Spleen (tissue), 11 donors: ENCODE data around the gene OTOP1. TPM values are rescaled to one million over a fixed set of nuclear protein-coding genes. Genes with fewer than 3 reads are reported as not detected.
"Not testable (repeated sequence)": the region's sequence is repeated elsewhere in the genome, so short reads cannot be mapped to it uniquely, and the experiment has no call there.

Experiments used
- DNase-seq: peaks from one replicate; pipeline ENCODE4 v3.0.0-alpha.2; 2020
- H3K27ac ChIP-seq, 8 donors: fragments of 200-600 bp; sonication (generic) in 7 of 8; 1 replicate in 4 of 8; 2 replicates in 4 of 8; pipeline versions ENCODE4 v1.5.0 to v1.8.0; 2016 to 2021; ENCODE audit warnings: inconsistent platforms in 4 of 8, mild to moderate bottlenecking in 4 of 8, moderate library complexity in 1 of 8
- H3K27me3 ChIP-seq, 7 donors: fragments of 200-600 bp; sonication (generic) in 6 of 7; replicated peaks in 1 of 7; 1 replicate in 4 of 7; 2 replicates in 3 of 7; pipeline versions ENCODE4 v1.5.0 to v1.8.0; 2016 to 2021; ENCODE audit warnings: inconsistent platforms in 3 of 7, mild to moderate bottlenecking in 1 of 7
- H3K36me3 ChIP-seq, 6 donors: fragments of 200-600 bp; sonication (generic) in 5 of 6; 1 replicate in 4 of 6; 2 replicates in 2 of 6; pipeline versions ENCODE4 v1.5.0 to v1.8.0; 2016 to 2021; ENCODE audit warnings: inconsistent platforms in 2 of 6
- H3K4me1 ChIP-seq, 6 donors: fragments of 200-600 bp; sonication (generic) in 5 of 6; 1 replicate in 3 of 6; 2 replicates in 3 of 6; pipeline versions ENCODE4 v1.5.0 to v1.8.0; 2016 to 2021; ENCODE audit warnings: inconsistent platforms in 3 of 6
- H3K4me3 ChIP-seq, 8 donors: fragments of 200-600 bp; sonication (generic) in 7 of 8; 1 replicate in 4 of 8; 2 replicates in 4 of 8; pipeline versions ENCODE4 v1.5.0 to v1.8.0; 2016 to 2021; ENCODE audit warnings: inconsistent platforms in 4 of 8, mild to moderate bottlenecking in 4 of 8, moderate library complexity in 2 of 8
- H3K9me3 ChIP-seq, 8 donors: fragments of 200-600 bp; sonication (generic) in 7 of 8; 1 replicate in 4 of 8; 2 replicates in 4 of 8; pipeline versions ENCODE4 v1.5.0 to v1.8.0; 2016 to 2021; ENCODE audit warnings: inconsistent platforms in 4 of 8
- POLR2A ChIP-seq, 3 donors: fragments of 450-650 bp; IDR thresholded peaks; one replicate each; pipeline ENCODE4 v1.5.1; 2017; ENCODE audit warnings: antibody characterized with exemption in 3 of 3, mild to moderate bottlenecking in 1 of 3
- POLR2AphosphoS5 ChIP-seq, 3 donors: sonication (generic); formaldehyde crosslinking; IDR thresholded peaks; one replicate each; pipeline ENCODE4 v1.5.1; 2017; ENCODE audit warnings: antibody characterized with exemption in 3 of 3
- WGBS, 5 donors: extraction: QIAGEN DNeasy Blood & Tissue Kit in 3 of 5; methylation state at CpG; one replicate each; pipeline versions ENCODE4 v1.1.5 to v1.1.7; 2013 to 2018; 5-methylcytosine and 5-hydroxymethylcytosine counted together
- intact Hi-C: fragments of 100-400 bp; cut with DNase I; formaldehyde crosslinking; loops from one replicate; pipeline ENCODE4 v1.15.0; 2023; ENCODE audit warnings: low total_unique reads
- polyA plus RNA-seq, 3 donors: library from polyadenylated mRNA; stranded (reverse); fragments of 200-250 nt; gene quantifications; one replicate each; pipeline ENCODE4 v1.2.1, GENCODE V29; 2013
- total RNA-seq, 7 donors: library from RNA; depleted of rRNA in 3 of 7; stranded (reverse); fragments of >200 nt in 3 of 7; fragmentation: NEBNext Ultra II Directional in 4 of 7; extraction: Animal tissue kit (Norgen Biotek cat#: 25700) in 4 of 7; gene quantifications; one replicate each; pipeline versions ENCODE4 v1.1.0 to v1.2.1, GENCODE V29; 2016 to 2021
- TF ChIP-seq, protein P1 (sequence below), 11 experiments: fragments of 200-600 bp in 7 of 11; fragments of 450-650 bp in 4 of 11; sonication (generic) in 4 of 11; IDR thresholded peaks in 8 of 11; conservative IDR thresholded peaks in 3 of 11; 1 replicate in 7 of 11; 2 replicates in 4 of 11; pipeline versions ENCODE4 v1.4.0 to v1.8.0; 2016 to 2021; ENCODE audit warnings: antibody characterized with exemption in 11 of 11, inconsistent platforms in 4 of 11, mild to moderate bottlenecking in 1 of 11
- donor health status: healthy with polysubstance abuse.
- donor health status: DM: no; HTN: no; CAD: no; lungs with moderate emphysema.
- donor health status: DM: no; HTN: no; CAD: no.
- donor health status: Bipolar disorder and iron deficiency.
- donor health status: healthy.
- donor health status: DM: no; HTN: no; CAD: no.
- donor health status: DM: yes; HTN: yes; CAD: no.

OTOP1 gene
- total and polyA plus RNA-seq, 10 donors: not detected

DNA sequence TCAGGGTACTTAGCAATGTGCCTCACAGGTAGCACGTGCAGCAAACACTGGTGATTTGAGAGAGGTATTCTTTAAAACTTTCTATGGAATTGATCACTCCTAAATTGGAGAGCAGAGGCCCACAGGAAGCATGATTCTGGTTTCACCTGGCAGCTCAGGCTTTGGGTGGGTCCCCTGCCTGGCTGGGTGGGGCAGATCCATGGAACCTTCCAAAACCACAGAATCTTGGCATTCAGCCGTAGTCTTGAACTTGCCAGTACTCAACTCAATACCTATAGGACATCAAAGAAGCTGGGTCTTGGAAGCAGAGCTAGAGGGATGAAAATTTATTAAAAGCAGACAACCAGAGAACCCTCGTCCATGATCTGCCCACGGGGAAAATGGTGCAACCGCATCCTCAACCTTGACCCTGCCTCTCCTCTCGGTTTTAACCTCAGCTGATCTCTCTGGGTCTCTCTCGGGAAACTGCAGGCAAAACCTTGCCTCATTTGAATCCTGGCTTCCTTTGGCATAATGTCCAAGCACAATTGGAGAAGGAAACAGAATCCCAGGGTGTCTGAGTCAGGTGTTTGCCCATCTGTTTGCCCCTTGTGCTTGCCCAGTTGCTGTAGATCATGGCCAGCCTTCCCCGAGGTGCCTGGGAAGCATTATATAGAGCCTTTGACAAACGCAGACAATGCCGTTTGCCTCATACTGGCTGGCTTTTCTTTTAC, 22.9 kb downstream of the OTOP1 start:
- TF ChIP-seq, protein P1, sequence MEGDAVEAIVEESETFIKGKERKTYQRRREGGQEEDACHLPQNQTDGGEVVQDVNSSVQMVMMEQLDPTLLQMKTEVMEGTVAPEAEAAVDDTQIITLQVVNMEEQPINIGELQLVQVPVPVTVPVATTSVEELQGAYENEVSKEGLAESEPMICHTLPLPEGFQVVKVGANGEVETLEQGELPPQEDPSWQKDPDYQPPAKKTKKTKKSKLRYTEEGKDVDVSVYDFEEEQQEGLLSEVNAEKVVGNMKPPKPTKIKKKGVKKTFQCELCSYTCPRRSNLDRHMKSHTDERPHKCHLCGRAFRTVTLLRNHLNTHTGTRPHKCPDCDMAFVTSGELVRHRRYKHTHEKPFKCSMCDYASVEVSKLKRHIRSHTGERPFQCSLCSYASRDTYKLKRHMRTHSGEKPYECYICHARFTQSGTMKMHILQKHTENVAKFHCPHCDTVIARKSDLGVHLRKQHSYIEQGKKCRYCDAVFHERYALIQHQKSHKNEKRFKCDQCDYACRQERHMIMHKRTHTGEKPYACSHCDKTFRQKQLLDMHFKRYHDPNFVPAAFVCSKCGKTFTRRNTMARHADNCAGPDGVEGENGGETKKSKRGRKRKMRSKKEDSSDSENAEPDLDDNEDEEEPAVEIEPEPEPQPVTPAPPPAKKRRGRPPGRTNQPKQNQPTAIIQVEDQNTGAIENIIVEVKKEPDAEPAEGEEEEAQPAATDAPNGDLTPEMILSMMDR (IDR thresholded peaks at IDR 0.05 in 8 of 11, conservative IDR thresholded peaks at IDR 0.05 in 3 of 11): no peak
- TF ChIP-seq POLR2A (IDR thresholded peaks at IDR 0.05): no peak
- TF ChIP-seq POLR2AphosphoS5 (IDR thresholded peaks at IDR 0.05): no peak
- 79 to 85% (median 83%) methylated on average over 10 of the region's 10 CpGs for WGBS, 5 donors
- Histone ChIP-seq H3K27me3 (peaks cover 0 to 45% (median 0%) of the 10 kb centered on the region in 7 donors), H3K4me3 (no peak overlapping the region), H3K4me1 (no peaks in the 10 kb centered on the region), H3K36me3 (no peaks in the 10 kb centered on the region), H3K27ac (no peak overlapping the region), H3K9me3 (peaks cover 0 to 7% (median 0%) of the 10 kb centered on the region in 8 donors)
- intact Hi-C loops: no loop called here
- DNase-seq: no peak

GRCh38 chr4:4202510-4202909, 24.2 kb downstream of the OTOP1 start:
- intact Hi-C loops: no loop called here
- Histone ChIP-seq H3K36me3 (no peaks in the 10 kb centered on the region), H3K27me3 (peaks cover 0 to 38% (median 0%) of the 10 kb centered on the region in 7 donors), H3K9me3 (peaks cover 0 to 7% (median 0%) of the 10 kb centered on the region in 8 donors), H3K4me3 (no peak overlapping the region), H3K4me1 (no peaks in the 10 kb centered on the region), H3K27ac (no peak overlapping the region)
- WGBS, 5 donors: 71 to 85% (median 78%) methylated on average over 3 to 4 of the region's 4 CpGs
- TF ChIP-seq, protein P1 (IDR thresholded peaks at IDR 0.05 in 8 of 11, conservative IDR thresholded peaks at IDR 0.05 in 3 of 11): no peak
- no peak for TF ChIP-seq POLR2A (IDR thresholded peaks at IDR 0.05)
- no peak for TF ChIP-seq POLR2AphosphoS5 (IDR thresholded peaks at IDR 0.05)
- DNase-seq: no peak

- no peaks in the 10 kb centered on the region for H3K4me1 ChIP-seq
- WGBS, 5 donors: 52 to 71% (median 70%) methylated on average over 4 of the region's 4 CpGs
- H3K36me3 ChIP-seq: no peaks in the 10 kb centered on the region
- peaks cover 0 to 5% (median 0%) of the 10 kb centered on the region in 8 donors for H3K9me3 ChIP-seq
- intact Hi-C loops: no loop called here
- TF ChIP-seq, protein P1 (IDR thresholded peaks at IDR 0.05 in 8 of 11, conservative IDR thresholded peaks at IDR 0.05 in 3 of 11): no peak
- TF ChIP-seq POLR2A (IDR thresholded peaks at IDR 0.05) (no peak), POLR2AphosphoS5 (IDR thresholded peaks at IDR 0.05) (no peak)
- peaks cover 0 to 37% (median 0%) of the 10 kb centered on the region in 7 donors for H3K27me3 ChIP-seq
- H3K4me3 ChIP-seq: no peak overlapping the region
- no peak for DNase-seq
- no peak overlapping the region for H3K27ac ChIP-seq
Observed at GRCh38 chr4:4200624-4201023, 26.1 kb downstream of the OTOP1 start.

- TF ChIP-seq POLR2A (IDR thresholded peaks at IDR 0.05) (no peak), POLR2AphosphoS5 (IDR thresholded peaks at IDR 0.05) (no peak)
- TF ChIP-seq, protein P1 (IDR thresholded peaks at IDR 0.05 in 8 of 11, conservative IDR thresholded peaks at IDR 0.05 in 3 of 11): no peak
- 81 to 100% (median 86%) methylated on average over 3 of the region's 3 CpGs for WGBS, 5 donors
- H3K4me1 ChIP-seq: no peaks in the 10 kb centered on the region
- no peaks in the 10 kb centered on the region for H3K36me3 ChIP-seq
- peaks cover 0 to 5% (median 0%) of the 10 kb centered on the region in 8 donors for H3K9me3 ChIP-seq
- H3K27me3 ChIP-seq: peaks cover 0 to 23% (median 0%) of the 10 kb centered on the region in 7 donors
- intact Hi-C loops: no loop called here
- H3K27ac ChIP-seq: no peak overlapping the region
- no peak overlapping the region for H3K4me3 ChIP-seq
- DNase-seq: no peak
Observed at GRCh38 chr4:4195354-4195753, 31.4 kb downstream of the OTOP1 start.

DNA sequence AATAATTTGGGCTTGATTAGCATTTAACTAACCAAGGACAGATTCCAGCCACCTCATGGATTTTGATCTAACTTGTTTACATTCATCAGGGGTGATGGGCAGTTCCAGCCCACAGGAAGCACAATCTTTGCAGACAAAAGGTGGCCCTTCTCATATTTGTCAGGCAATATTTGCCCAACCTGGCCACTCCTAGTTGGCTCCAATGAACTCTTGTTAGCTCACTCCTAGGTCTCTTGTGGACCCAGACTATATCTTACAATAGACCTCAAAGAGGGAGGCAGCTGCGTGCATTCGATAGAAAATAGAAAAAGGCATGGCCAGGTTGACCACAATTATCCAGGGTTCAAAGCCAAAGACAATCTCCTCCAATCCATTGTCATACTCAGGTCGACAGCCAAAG, 38.2 kb downstream of the OTOP1 start:
- H3K27me3 ChIP-seq: peaks cover 0 to 40% (median 0%) of the 10 kb centered on the region in 7 donors
- H3K27ac ChIP-seq, H3K36me3 ChIP-seq, intact Hi-C loops, H3K4me3 ChIP-seq, DNase-seq, H3K4me1 ChIP-seq, H3K9me3 ChIP-seq: not testable (repeated sequence)
- WGBS, 5 donors: 69 to 90% (median 86%) methylated on average over 3 of the region's 3 CpGs
